ENCODE data around the gene PPP1R1C.
"Not testable (repeated sequence)": the region's sequence is repeated elsewhere in the genome, so short reads cannot be mapped to it uniquely, and the experiment has no call there.

PPP1R1C gene

DNA sequence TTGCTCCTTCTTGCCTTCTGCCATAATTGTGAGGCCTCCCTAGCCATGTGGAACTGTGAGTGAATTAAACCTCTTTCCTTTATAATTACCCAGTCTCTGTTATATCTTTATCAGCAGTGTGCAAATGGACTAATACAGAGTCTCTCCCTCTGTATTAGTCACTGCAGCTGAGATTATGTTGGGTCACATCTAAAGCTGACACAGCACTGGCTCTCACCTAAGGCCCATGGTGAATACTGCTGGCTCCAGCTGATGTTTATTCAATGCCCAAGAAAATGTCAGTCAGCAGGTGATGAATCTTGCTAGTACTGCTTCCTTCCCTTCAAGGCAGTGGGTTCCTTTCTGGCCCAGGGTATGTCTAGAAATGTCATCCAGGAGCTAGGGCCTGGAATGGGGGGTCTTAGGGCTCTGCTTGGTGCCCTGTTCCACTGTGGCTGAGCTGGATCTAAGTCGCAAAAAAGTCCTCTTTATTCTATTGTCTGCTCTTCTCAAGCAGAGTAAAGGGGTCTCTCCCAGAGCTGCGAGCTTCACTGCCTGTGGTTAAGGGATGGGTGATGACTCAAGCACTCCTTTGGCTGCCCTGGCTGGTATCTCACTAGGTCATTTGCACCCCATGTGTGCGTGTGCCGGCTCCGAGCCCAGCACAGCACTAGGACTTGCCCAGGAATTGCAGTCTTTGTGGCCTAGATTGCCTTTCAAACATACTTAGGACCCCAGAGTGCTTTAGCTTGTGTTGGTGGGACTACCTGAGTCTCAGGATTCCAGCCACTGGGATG is 29.9 kb downstream of the PPP1R1C start:
- no peak for DNase-seq

DNA sequence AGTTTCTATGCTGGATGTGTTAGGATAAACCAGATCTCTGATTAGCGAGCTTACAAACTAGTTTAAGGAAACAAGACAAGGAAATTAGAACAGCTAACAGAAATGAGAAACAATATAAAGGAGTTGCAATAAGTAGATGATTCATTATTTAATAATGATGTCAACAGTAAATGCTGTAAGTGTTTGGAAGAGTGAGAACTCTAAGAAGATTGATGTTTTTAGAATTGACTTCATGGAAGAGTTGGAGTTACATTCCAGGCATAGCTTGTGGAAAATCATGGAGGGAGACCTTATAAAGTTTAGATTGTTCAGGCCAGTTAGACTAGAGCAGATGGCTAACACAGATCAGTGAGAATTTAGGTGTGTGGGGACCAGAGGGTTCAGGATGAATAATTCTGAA is 32.6 kb downstream of the PPP1R1C start:
- no peak for DNase-seq

DNA sequence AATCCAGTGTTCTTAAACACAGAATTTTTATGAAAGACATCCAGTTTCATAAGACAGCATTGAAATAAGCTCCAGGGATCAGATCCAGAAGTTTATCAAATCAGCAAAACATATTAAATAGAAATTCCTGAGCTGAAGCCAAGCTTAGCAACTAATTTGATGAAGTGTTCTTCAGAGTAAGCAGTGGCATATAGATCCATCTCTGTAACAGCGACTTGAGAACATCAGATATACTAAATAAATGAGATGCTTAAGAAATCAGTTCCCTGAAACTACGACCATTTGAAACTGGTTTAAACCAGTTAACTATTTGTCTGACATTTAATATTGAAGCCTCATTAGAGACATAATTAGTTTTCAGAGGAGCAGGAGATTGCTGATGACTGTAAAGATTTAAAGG is 34.1 kb downstream of the PPP1R1C start:
- DNase-seq = no peak

DNA sequence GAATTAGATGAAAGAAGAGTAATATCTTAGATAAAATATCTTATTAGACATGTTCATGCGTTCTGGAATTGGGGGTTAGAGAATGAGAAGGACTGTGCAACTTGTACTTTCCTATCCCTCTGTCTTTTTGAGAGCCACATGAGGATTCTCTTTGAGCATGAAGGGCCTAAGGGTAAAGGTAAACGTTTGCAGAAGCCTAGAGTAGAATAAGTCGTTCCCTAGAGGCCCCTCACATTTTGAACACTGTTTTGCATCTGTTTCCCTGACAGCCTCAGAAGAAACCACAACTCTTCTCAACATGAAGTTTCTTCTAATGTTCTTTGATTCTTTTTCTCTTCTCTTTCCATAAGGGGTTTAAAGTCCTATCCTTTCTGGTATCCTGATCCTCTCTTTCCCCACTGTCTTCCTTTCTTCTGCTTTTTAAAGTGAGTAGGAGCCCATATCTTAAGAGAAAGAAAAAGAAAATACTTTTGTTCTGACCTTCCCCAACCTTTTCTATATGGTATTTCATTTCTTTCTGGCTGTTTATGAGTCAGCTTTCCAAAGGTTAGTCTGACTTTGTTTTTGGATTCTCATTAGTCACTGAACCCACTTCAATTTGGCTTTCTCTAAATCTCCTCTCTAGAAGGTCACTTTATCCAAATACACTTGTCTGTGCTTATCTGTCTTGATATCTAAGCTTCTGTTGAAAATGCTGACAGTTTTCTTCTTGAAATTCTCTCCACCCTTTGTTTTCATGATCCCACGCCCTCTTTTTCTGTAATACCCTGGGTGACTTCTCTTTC is 34.8 kb downstream of the PPP1R1C start:
- no peak for DNase-seq

DNA sequence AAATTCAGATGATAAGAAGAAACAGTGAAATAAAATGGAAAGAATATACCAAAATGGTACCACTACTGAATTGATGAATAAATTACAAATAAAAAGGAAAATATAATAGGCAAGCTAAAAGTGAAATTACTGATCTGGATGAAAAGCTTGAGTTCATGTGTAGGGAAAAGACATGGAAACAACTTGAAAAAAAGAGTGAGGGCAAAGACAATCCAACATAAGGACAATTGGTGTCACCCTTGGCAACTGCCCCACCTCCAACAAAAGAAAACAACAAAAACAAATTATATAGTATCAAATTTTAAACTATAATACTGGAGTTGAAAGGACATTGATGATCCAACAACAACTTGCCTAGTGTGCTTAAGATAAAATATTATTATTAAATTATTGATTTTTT is 37.6 kb downstream of the PPP1R1C start:
- no peak for DNase-seq

DNA sequence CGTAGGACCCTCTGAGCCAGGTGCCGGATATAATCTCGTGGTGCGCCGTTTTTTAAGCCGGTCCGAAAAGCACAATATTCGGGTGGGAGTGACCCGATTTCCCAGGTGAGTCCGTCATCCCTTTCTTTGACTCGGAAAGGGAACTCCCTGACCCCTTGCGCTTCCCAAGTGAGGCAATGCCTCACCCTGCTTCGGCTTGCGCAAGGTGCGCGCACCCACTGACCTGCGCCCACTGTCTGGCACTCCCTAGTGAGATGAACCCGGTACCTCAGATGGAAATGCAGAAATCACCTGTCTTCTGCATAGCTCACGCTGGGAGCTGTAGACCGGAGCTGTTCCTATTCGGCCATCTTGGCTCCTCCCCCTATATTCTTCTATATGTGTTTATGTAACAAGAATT is 45.2 kb downstream of the PPP1R1C start:
- not testable (repeated sequence) for DNase-seq

DNA sequence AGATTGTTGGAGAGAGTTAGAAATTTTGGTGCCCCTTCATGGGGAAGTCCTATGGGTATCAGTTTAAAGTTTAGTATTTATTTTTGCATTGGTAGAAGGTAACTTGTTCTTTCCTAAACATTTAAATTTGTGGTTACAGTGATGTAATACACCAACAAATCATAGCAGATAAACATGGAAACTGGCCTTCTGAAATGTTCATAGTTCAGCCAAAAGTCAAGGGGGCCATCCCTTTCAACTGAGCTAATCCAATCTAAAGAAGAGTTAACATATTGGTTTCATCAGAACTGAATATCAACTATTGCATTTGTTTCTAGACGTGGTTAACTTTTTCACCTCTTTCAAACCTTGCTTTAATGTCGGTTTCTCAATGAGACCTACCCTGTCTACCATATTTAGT is 46.3 kb downstream of the PPP1R1C start:
- no peak for DNase-seq

DNA sequence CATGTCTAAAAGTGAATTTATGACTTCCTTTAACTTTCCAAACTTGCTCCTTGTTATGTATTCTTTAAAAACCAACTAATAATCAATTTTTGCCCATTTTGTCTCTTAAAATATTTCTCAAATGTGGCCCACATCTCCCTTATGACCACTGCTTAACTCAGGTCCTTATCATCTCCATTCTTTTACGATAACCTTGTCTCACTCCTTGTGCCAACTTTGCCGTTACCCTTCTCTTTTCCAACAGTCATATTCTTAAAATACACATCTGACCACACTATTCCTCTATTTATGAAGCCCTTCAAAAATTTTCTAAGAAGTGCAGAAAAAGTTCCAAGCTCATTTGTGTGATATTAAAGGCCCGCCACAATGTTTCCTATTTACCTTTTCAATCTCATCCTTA is 47.8 kb downstream of the PPP1R1C start:
- DNase-seq = no peak

DNA sequence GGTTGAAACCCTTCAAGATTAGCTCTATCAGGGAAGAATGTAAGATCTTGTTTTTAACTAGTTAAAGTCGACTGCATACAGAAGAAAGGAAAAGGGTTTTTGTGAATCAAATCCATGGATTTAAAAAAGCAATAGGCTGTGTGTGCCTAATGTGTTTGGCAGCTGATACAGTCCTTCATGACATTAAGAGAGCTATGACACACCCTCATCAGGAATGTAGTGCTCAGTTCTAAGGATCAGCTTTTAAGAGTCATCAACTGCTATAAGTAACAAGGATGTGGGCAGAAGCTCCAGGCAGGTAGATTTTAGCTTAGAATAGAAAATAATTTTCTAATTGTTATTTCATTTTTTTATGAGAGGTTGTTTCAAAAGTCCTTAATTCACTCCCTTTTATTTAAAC is 52.9 kb downstream of the PPP1R1C start:
- DNase-seq = no peak

DNA sequence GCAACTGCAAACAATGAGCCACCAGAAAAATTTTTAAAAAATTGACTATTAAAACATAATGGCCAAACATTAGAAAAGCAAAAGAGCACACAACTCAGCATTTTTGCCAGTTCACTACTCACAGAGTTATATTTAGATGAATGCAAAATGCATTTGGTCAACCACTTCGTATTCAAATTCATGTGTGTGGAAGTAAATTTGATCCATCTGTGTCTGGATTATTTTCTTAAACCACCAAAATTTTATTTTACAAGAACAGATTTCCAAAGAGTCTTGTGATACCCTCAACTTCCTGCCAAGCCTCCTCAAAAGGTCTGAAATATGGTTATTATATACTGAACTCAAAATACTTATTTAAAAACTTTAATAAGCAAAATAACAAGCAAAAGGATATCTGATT is 57.4 kb downstream of the PPP1R1C start:
- DNase-seq = no peak

DNA sequence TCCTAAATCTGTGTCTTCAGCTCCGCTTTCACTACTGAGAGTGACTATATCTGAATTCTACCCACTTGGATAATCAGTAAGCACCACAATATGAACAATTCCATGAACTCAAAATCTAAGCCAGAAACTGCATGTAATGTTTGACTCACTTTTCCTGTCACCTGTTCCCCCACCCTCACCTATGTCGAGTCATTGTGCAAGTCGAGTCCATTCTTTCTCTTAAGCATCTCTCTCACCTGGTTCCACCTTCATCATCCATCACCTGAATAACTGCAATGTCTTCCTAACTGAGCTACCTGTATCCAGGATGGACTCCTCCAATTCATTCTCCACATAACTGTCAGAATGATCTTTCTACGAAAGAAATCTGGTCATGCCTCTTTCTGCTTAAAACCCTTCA is 58.2 kb downstream of the PPP1R1C start:
- DNase-seq = no peak

DNA sequence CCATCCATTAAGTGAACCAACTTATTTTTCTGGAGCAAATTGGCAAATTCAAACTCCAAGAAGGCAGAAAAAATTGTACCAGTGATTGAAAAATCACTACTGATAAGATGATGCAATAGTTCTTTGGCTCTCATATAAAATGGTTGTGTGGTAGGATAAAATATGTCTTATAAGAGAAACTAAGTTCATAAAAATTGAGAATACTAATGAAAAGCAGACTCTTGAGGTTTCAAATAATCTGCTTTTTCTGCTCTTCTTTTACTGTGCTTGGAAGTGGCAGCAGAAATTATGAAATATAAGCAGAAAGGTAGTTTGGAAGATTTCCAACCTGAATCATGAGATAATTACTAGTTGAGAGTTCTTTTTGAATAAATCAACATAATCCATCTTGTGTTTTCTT is 61.9 kb downstream of the PPP1R1C start:
- no peak for DNase-seq

DNA sequence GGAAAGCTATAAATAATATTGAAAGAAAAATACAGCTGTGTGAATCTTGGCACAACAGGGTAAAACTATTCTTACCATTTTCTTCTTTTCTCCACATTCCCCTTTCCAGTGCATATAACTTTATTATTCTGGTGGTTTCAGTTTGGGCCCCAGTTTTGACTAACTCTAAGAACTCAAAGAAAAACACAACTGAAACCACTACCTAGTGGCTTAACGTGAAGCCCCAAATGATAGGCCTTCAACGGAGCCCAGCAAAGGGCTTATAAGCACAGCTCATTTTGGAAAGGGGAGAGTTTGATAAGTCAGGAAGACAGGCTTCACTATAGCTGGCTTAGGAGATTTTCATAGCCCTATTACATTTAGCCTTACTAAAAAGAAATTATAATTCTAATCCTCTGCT is 62.4 kb downstream of the PPP1R1C start:
- no peak for DNase-seq

DNA sequence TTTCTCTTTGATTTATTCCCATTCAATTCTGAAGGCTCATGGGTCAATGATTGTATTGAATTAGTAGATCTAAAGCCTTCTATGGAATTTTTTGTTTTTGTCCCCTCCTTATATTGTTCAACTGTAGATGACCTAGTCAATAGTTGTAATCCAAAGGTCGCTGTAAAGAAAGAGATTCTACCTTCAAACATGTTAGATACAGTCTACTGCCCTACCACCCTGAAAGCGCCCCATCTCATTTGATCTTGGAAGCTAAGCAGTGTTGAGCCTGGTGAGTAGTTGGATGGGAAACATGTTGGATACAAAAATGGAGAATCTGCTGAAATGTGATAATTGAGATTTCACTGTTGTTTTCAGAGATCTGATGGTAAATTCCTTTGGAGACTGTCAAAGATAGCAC is 63.0 kb downstream of the PPP1R1C start:
- no peak for DNase-seq

DNA sequence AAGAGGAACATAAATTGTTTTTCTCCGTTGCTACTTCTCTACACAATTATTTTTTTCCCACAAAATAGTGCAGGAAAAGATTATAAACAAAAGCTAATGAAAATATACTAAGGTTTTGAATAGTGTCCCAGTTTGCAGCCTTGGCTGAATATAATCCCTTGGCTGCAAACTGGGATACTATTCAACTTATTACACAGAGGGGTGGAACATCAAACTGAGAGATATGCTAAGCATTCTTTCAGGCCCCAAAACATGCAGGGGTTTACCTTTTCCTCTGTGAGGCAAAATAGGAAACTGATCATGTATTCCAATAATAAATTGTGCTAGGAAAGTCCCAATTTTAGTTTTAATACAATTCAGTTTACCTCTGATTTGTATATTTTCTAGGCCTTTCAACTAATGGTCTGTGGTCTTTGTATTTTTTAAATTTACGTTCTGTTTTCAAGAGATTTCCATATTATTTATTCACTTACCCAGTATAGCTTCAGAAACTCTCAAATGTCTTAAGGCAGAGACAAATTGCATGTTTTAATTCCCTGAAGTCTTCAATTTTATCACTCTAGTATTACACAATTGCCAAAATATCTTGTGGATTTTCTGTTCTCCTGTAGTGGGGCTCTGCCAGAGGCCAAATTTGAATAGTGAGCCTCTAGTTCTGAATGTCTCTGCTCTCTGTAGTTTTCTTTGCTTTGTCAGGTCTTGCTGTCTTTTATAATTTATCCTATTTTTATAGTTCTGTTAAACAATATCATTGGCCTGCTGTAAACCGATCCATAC is 63.9 kb downstream of the PPP1R1C start:
- no peak for DNase-seq

DNA sequence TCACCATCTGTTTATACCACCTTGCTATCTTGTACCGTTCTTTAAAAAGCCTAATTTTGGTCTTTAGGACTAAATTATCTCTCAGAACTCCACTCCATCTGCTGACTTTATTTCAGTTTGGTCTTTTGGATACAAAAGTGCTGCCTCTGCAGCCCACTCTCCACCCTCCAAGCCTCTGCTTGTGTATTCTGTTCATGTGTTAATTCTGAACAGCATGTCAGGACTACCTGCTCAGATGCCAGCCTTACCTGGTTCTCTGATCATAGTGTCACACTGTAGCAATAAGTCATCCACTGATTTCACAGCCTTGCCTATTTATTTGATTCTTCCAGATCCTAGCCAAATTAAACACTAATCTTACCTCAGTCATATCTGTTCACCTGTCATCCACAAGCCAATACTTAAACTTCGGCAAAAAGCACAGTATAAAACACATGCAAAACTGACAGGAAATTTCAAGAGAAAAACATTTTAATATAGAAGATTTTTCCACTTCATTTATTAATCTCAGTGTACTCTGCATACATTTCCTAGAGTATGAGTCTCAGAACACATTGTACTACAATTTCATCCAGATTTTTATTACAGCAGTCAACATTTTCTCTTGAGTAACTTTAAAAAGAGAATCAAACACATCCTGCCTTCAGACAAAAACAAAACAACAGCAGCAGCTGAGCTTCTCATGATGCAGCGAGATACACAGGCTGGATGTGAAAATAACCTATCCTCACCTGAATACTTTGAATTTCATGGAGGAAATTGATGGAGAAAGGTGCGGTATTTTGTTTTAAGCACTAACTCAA is 64.9 kb downstream of the PPP1R1C start:
- no peak for DNase-seq

DNA sequence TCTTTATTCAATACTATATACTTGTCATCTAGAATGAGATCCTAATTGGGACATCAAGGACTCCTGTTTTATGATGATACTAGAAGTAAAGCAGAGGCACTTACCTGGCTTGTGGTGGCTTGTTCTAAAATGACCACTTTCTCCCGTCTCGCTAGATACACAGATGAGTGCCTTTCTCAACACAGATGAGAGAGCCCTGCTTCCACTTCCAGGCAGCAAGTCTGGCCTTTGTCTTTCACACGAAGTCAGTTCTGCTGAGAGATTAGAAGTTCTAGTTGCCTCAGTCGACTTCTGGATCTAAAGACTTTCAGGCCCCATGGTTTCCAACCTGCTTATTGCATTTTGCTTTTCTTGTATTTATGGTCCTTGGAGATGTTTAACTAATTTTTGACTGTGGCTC is 70.3 kb downstream of the PPP1R1C start:
- no peak for DNase-seq

DNA sequence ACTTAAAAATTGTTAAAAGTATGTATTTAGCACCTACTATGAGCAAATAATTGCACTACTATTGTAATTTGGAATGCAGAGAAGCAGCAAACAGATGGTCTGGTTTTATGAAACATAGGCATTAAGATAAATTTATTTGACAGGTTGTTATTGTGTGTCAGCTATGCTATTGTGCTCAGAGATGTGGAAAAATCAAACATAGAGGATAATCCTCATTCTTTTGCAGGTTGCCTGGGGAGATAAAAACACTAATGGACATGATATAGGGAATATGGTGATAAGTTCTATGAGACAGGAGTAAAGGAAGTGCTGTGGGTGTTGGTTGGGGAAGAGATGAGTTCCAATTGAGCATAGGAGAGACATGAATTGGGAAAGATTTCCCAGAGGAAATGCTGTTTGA is 71.3 kb downstream of the PPP1R1C start:
- DNase-seq = no peak

DNA sequence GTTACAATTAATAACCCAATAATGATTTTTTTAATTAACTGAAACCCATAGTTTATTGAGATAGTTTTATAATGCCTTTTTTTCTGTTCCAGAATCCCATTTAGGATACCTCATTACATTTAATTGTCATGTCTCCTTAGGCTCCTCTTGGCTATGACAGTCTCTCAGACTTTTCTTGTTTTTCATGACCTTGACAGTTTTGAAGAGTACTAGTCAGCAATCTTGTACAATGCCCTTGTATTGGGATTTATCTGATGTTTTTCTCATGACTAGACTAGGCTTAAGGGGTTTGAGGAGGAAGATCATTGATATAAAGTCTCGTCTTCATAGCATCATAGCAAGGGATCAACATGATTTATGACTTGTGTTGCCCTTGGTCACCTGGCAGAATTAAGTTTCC is 72.4 kb downstream of the PPP1R1C start:
- no peak for DNase-seq

DNA sequence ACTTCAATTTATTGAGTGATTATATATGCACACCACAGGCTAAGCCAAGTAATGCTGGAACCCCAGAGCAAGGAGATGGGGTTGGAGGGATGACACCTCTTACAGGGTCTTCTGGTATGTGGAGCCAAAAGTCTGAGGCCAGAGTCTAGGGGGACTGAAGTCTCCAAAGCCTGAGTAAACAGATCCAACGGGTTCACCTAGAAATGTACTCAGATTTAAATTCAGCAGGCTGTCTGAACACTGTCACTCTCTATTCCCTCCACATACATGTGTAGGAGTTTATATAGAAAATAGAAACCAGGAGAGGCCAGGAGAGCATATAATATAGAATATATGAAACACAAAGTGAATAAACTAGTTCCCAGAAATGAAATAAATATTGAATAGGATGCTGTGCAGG is 76.1 kb downstream of the PPP1R1C start:
- no peak for DNase-seq

DNA sequence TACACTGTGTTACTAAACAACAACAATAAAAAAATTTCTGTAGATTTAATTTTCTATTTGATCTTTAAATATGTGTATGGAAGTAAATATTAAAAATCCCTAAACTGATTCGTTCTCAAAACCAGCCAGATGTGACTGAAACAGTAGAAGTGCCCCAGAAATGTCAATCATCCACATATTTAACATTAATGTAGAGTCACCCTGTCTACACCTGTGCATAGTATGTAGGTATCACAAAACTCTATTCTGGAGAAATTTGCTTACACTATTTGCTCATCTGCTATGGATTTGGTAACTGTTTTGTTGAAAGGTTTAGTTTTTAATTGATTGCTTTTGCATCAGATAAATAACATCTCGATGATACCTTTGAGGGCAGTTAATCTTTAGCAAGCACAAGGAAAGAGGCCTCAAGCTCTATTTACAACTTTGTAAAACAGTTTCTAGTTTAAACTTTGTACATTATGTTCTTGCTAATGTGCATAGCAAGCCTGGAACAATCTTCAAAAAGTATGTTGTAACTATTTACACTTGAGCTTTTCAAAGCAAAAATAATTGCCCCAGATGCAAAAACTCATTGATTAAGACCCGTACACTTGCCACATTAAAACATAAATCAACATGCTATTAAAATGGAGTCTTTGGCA is 76.8 kb downstream of the PPP1R1C start:
- DNase-seq = no peak

DNA sequence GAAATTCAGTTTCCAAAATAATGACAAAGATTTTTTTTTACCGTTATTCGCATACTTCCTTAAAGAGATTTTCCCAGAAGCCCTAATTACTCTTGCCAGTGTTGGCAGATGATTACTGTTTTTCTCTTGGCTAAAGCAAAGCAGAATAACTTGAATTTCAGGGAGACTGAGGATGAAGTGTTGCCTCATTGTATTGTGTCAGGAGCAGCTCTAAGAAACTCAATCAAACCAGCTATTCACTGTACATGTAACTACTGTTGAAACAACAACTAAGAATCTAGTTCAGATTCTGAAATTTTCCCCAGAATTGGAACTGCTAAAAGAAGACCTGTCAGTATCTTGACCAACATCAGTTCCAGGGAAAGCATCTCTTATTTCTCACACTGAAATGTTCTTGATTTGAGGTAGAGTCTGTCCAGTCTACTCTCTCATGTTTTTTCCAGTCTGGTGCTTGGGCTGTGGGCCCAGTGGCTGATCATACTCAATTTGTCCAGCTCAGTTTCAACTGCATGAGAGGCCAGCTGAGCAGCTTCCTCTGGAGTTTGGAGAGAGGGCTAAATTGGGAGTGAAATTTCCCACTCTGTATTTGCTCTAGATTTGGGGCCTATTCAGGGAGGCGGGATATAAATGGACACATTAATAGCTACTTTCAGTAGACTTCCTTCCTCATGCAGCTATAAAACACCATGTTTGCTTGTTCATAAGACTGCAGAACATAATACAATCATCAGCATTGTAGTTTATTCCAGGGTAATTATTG is 78.5 kb downstream of the PPP1R1C start:
- DNase-seq = no peak

All from CD4-positive, alpha-beta T cell treated with Interferon alpha-2 for 1 hour (primary cell).